Transverse colon (tissue), 3 donors: ENCODE measurements around the gene PLEKHG1.

Source experiments
- CTCF ChIP-seq, 5 experiments: fragments of 200-600 bp in 3 of 5; fragments of 450-650 bp in 2 of 5; sonication (generic) in 3 of 5; IDR thresholded peaks; 1 replicate in 2 of 5; 2 replicates in 3 of 5; pipeline ENCODE4 v1.5.1; 2016 to 2017; ENCODE audit warnings: antibody characterized with exemption in 5 of 5, inconsistent platforms in 3 of 5, mild to moderate bottlenecking in 2 of 5, moderate library complexity in 1 of 5
- POLR2A ChIP-seq: fragments of 450-650 bp; IDR thresholded peaks from one replicate; pipeline ENCODE4 v1.6.1; 2016; ENCODE audit warnings: antibody characterized with exemption, mild to moderate bottlenecking, moderate library complexity

GRCh38 chr6:150600301-150601017 lies 774 bp downstream of the PLEKHG1 start:
- peak; percentile 48 to 80 (median 61) for TF ChIP-seq CTCF (IDR thresholded peaks at IDR 0.05)
- TF ChIP-seq POLR2A: peak; percentile 57
